Measurements from ENCODE around the gene ECE1.

The ECE1 gene

GRCh38 chr1:21292503-21292983 is 2.3 kb upstream of the ECE1 start:
- TF ChIP-seq FOXM1 (IDR thresholded peaks at IDR 0.05; ENCODE audit: borderline replicate concordance, low read depth), result no peak
- no peak for TF ChIP-seq MAX (IDR thresholded peaks at IDR 0.05)
- no peak for TF ChIP-seq CEBPB (IDR thresholded peaks at IDR 0.05)
- no peak for TF ChIP-seq ZBTB7A (IDR thresholded peaks at IDR 0.05; ENCODE audit: low read depth)

- no peak for TF ChIP-seq RAD21 (IDR thresholded peaks at IDR 0.05; ENCODE audit: low read depth)
- TF ChIP-seq USF1 (IDR thresholded peaks at IDR 0.05), result no peak
- no peak for TF ChIP-seq CEBPB (IDR thresholded peaks at IDR 0.05)
- TF ChIP-seq NFIC (IDR thresholded peaks at IDR 0.05), result no peak
- TF ChIP-seq EP300 (IDR thresholded peaks at IDR 0.05; ENCODE audit: borderline replicate concordance), result no peak
- TF ChIP-seq MAX (IDR thresholded peaks at IDR 0.05), result no peak
- TF ChIP-seq FOXM1 (IDR thresholded peaks at IDR 0.05; ENCODE audit: borderline replicate concordance, low read depth), result no peak
- TF ChIP-seq CREB1 (IDR thresholded peaks at IDR 0.05; ENCODE audit: low read depth), result no peak
- no peak for TF ChIP-seq TAF1 (IDR thresholded peaks at IDR 0.05; ENCODE audit: low read depth)
- no peak for TF ChIP-seq TCF12 (IDR thresholded peaks at IDR 0.05; ENCODE audit: low read depth)
- no peak for TF ChIP-seq ZBTB7A (IDR thresholded peaks at IDR 0.05; ENCODE audit: low read depth)
- no peak for TF ChIP-seq YY1 (IDR thresholded peaks at IDR 0.05; ENCODE audit: low read depth)
- no peak for TF ChIP-seq REST (IDR thresholded peaks at IDR 0.05; ENCODE audit: low read depth)
- TF ChIP-seq TEAD4 (IDR thresholded peaks at IDR 0.05), result no peak
- TF ChIP-seq EGR1 (IDR thresholded peaks at IDR 0.05), result no peak
Observed at GRCh38 chr1:21291964-21292363, 1.7 kb upstream of the ECE1 start.

- TF ChIP-seq ZBTB7A (IDR thresholded peaks at IDR 0.05; ENCODE audit: low read depth) (no peak), TEAD4 (IDR thresholded peaks at IDR 0.05) (no peak), EP300 (IDR thresholded peaks at IDR 0.05; ENCODE audit: borderline replicate concordance) (no peak), USF1 (IDR thresholded peaks at IDR 0.05) (no peak), REST (IDR thresholded peaks at IDR 0.05; ENCODE audit: low read depth) (no peak), TCF12 (IDR thresholded peaks at IDR 0.05; ENCODE audit: low read depth) (no peak), CEBPB (IDR thresholded peaks at IDR 0.05) (no peak), NFIC (IDR thresholded peaks at IDR 0.05) (no peak), FOXM1 (IDR thresholded peaks at IDR 0.05; ENCODE audit: borderline replicate concordance, low read depth) (no peak), MAX (IDR thresholded peaks at IDR 0.05) (no peak), CREB1 (IDR thresholded peaks at IDR 0.05; ENCODE audit: low read depth) (no peak), TAF1 (IDR thresholded peaks at IDR 0.05; ENCODE audit: low read depth) (no peak), RAD21 (IDR thresholded peaks at IDR 0.05; ENCODE audit: low read depth) (no peak), EGR1 (IDR thresholded peaks at IDR 0.05) (no peak), YY1 (IDR thresholded peaks at IDR 0.05; ENCODE audit: low read depth) (no peak)
Observed at GRCh38 chr1:21291184-21291583, 921 bp upstream of the ECE1 start.

GRCh38 chr1:21290546-21290944 is 282 bp upstream of the ECE1 start:
- TF ChIP-seq TAF1 (IDR thresholded peaks at IDR 0.05; ENCODE audit: low read depth) (no peak), RAD21 (IDR thresholded peaks at IDR 0.05; ENCODE audit: low read depth) (no peak), USF1 (IDR thresholded peaks at IDR 0.05) (no peak), MAX (IDR thresholded peaks at IDR 0.05) (no peak), TEAD4 (IDR thresholded peaks at IDR 0.05) (no peak), YY1 (IDR thresholded peaks at IDR 0.05; ENCODE audit: low read depth) (no peak), CEBPB (IDR thresholded peaks at IDR 0.05) (no peak), EGR1 (IDR thresholded peaks at IDR 0.05) (no peak), CREB1 (IDR thresholded peaks at IDR 0.05; ENCODE audit: low read depth) (no peak), EP300 (IDR thresholded peaks at IDR 0.05; ENCODE audit: borderline replicate concordance) (no peak), TCF12 (IDR thresholded peaks at IDR 0.05; ENCODE audit: low read depth) (no peak), ZBTB7A (IDR thresholded peaks at IDR 0.05; ENCODE audit: low read depth) (no peak; the same call in 1 of the 2 replicates), FOXM1 (IDR thresholded peaks at IDR 0.05; ENCODE audit: borderline replicate concordance, low read depth) (no peak), NFIC (IDR thresholded peaks at IDR 0.05) (no peak), REST (IDR thresholded peaks at IDR 0.05; ENCODE audit: low read depth) (no peak)
